Activated naive CD8-positive, alpha-beta T cell (primary cell): Measurements from ENCODE around the gene SEMA6D.

Experiments
- H3K27ac Mint-ChIP-seq: one replicate; pipeline ENCODE4 v1.8.0; 2021; ENCODE audit warnings: mixed read lengths
- H3K27me3 Mint-ChIP-seq: one replicate; pipeline ENCODE4 v1.8.0; 2021; ENCODE audit warnings: mixed read lengths
- H3K36me3 Mint-ChIP-seq: one replicate; pipeline ENCODE4 v1.8.0; 2021; ENCODE audit warnings: mixed read lengths
- H3K4me1 Mint-ChIP-seq: one replicate; pipeline ENCODE4 v1.8.0; 2021; ENCODE audit warnings: low read depth, mixed read lengths
- H3K4me3 Mint-ChIP-seq: one replicate; pipeline ENCODE4 v1.8.0; 2021; ENCODE audit warnings: mild to moderate bottlenecking, mixed read lengths
- H3K9me3 Mint-ChIP-seq: one replicate; pipeline ENCODE4 v1.8.0; 2021; ENCODE audit warnings: low read depth, mixed read lengths

SEMA6D gene

DNA sequence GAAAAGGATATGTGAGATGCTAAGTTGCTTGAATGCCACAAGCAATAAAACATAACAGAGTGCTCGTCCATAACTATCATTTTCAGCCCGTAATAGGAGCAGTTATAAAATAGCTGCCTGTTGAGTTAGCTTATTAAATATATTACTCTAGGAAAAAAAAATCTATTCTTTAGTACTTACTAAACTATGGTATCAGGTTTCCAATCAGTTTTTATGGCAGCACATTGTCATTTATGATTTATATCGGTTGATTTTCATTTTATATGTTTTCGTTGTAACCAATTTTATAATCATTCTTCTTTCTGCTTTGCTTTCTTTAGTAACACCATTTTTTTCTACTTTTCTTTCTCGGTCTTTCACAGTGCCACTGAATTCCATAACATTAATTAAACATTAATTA lies 51.9 kb downstream of the SEMA6D start:
- Mint-ChIP-seq H3K27me3 (peaks cover 4% of the 10 kb centered on the region), H3K4me3 (no peak overlapping the region), H3K36me3 (no peaks in the 10 kb centered on the region)

DNA sequence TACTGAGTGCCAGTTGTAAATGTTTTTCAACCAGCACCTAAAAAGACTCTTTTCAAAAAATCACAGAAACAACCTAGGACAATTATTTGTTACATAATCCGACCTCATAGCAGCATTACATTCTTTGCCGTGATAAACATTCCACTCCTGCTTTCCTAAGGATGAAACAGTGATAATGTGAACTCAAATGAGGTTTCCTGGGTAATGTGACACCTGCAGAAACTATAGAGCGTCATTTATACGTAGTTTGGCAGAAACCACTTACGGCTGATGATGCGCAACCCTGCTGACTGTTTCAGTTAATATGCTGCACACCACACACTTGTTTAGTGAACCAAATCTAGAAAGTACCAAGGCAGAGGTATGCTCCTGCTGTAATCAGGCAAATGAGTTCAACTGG lies 55.8 kb downstream of the SEMA6D start:
- Mint-ChIP-seq H3K9me3 (no peaks in the 10 kb centered on the region), H3K36me3 (no peaks in the 10 kb centered on the region), H3K27me3 (peaks cover 4% of the 10 kb centered on the region), H3K27ac (no peak overlapping the region), H3K4me3 (no peak overlapping the region), H3K4me1 (no peaks in the 10 kb centered on the region)

More for the DNA sequence above, 51.9 kb downstream of the SEMA6D start:
- Mint-ChIP-seq H3K4me1 (no peaks in the 10 kb centered on the region), H3K27ac (no peak overlapping the region), H3K9me3 (no peaks in the 10 kb centered on the region)

DNA sequence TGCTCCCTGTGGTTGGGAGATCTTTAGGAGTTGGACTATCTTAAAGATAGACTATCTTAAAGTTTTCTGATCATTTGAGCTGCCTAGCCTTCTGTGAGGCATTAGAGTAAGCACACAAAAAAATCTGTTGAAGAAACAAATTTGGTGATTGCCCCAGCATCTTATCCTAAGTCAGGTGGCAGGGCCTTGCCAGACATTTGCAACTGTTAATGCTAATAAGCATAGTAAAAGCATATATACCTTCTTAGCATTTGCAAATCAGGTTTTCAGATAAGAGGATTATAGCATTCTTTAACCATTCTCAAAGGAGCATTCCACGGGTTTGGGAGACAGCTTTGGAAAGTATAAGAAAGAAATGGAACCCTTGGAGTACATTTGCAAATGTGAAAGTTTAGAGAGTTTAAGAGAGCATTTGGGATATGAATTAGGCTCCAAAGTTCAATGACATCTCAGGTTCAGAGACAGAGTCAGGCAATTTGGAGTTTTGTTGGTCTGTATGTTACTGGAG lies 61.0 kb downstream of the SEMA6D start:
- no peak overlapping the region for H3K27ac Mint-ChIP-seq
- no peaks in the 10 kb centered on the region for H3K4me1 Mint-ChIP-seq
- H3K4me3 Mint-ChIP-seq, result no peak overlapping the region
- no peaks in the 10 kb centered on the region for H3K36me3 Mint-ChIP-seq
- peaks cover 3% of the 10 kb centered on the region for H3K27me3 Mint-ChIP-seq
- H3K9me3 Mint-ChIP-seq, result no peaks in the 10 kb centered on the region

DNA sequence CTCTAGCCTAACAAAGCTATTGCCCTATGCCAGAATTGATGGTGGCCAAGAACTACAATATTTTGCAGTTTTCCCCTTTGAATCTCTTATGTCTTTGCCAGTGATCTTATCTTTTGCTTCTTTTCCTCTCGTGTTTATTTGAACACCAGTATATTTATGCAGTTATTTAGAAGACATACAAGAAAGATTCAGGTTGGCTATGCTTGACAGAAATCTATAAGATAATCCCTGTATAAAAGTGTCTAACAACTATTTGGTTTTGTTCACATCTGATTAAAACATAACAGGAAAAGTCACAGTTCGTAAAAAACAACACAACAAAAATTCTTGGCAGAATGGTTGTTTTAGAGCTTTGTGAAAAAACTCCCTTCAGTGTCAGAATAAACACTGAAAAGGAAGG lies 63.7 kb downstream of the SEMA6D start:
- Mint-ChIP-seq H3K27me3 (peaks cover 9% of the 10 kb centered on the region), H3K36me3 (no peaks in the 10 kb centered on the region), H3K9me3 (no peaks in the 10 kb centered on the region), H3K27ac (no peak overlapping the region), H3K4me1 (no peaks in the 10 kb centered on the region), H3K4me3 (no peak overlapping the region)

DNA sequence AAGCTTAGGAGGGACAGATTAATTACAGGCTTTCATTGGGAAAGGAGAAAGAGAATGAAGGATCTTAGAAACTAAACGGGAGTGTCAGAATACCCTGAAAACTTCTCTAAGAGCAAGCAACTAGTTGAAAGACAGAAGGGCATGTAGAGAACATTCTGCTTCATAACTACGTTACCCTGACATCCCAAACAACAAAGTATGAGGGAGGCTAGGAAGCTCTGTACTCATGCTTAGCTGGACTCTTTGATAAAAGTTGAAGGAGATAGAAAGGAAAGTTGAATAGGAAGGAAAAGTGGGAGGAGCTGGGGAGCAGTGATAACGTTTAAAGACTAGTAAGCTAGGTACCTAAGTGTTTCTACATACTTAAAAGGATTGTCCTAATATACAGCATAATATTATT lies 64.2 kb downstream of the SEMA6D start:
- H3K4me3 Mint-ChIP-seq, result no peak overlapping the region
- no peaks in the 10 kb centered on the region for H3K9me3 Mint-ChIP-seq
- no peaks in the 10 kb centered on the region for H3K4me1 Mint-ChIP-seq
- no peaks in the 10 kb centered on the region for H3K36me3 Mint-ChIP-seq
- no peak overlapping the region for H3K27ac Mint-ChIP-seq
- H3K27me3 Mint-ChIP-seq, result peaks cover 12% of the 10 kb centered on the region

DNA sequence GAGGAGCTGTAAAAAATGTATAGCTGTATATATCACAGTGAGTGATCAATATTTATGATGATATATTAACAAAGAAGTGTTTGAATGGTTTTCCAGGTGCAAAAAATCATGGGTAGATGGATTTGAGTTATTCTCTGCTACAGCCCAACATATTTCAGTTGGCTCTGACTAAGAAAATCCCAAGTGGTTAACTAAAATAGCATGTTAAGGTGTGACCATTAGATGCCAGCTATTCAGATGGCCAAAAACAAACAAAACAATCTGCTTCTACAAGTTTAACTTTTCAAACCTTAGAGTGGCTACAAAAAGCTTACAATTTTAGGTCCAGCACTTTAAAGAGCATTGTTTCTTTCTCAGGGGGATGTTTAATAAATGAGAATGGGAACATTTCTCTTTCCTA lies 67.5 kb downstream of the SEMA6D start:
- H3K27ac Mint-ChIP-seq, result no peak overlapping the region
- H3K27me3 Mint-ChIP-seq, result peaks cover 9% of the 10 kb centered on the region
- no peak overlapping the region for H3K4me3 Mint-ChIP-seq
- no peaks in the 10 kb centered on the region for H3K4me1 Mint-ChIP-seq
- H3K9me3 Mint-ChIP-seq, result no peaks in the 10 kb centered on the region
- H3K36me3 Mint-ChIP-seq, result no peaks in the 10 kb centered on the region

DNA sequence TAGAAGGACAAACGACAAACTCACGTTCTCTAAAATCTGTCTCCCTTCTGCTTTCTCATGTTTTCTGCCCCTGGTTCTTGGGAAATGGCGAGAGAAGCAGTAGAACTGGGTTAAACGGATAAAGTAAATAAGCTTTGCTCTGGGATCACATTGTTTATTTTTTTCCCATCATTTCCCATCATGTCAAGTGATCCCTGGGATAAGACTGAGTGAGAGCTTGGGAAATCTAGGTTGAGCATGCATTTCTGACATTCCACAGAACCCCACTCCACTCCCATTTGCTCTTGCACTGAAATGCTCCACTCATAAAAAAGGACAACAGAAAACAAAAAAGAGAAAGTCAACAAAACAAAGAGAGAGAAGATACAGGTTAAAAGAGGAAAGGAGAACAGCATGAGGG lies 69.1 kb downstream of the SEMA6D start:
- H3K27ac Mint-ChIP-seq, result no peak overlapping the region
- no peaks in the 10 kb centered on the region for H3K9me3 Mint-ChIP-seq
- no peaks in the 10 kb centered on the region for H3K36me3 Mint-ChIP-seq
- no peak overlapping the region for H3K4me3 Mint-ChIP-seq
- peaks cover 9% of the 10 kb centered on the region for H3K27me3 Mint-ChIP-seq
- no peaks in the 10 kb centered on the region for H3K4me1 Mint-ChIP-seq

DNA sequence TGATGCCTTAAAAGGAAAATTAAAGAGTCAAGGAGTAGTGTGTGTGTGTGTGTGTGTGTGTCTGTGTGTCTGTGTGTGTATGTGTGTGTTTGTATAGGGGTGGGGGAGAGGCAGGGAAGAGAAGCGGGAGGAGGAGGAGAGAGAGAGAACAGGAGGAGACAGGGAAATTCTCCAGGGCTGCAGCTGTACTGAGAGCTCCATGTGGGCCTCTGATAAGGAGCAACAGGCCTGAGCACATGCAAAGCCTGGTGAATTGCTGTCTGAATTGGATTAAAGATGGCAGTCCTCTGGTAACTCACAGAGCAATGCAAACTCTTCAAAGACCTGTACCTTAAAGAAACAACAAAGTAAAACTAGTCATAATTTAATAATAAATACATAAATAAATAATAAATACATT lies 70.6 kb downstream of the SEMA6D start:
- Mint-ChIP-seq H3K27ac (no peak overlapping the region), H3K4me1 (no peaks in the 10 kb centered on the region), H3K27me3 (peaks cover 9% of the 10 kb centered on the region), H3K4me3 (no peak overlapping the region), H3K9me3 (no peaks in the 10 kb centered on the region), H3K36me3 (no peaks in the 10 kb centered on the region)

DNA sequence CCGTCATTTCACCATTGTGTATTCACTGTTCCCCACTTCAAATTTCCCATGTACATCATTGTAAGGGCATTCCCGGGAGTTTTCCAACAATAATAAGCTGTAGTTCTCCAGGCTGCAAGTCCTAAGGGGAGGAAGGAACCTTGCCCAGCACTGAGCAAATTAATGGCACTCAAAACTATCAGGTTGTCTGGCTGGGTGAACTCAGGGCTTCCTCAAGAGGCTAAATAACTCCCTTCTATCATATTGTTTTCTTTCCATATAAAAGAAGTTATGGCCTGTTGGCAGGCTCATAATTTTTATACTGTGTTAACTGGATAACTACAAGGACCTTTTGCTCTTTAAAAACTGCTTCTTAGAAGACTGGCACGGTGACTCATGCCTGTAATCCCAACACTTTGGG lies 71.4 kb downstream of the SEMA6D start:
- H3K36me3 Mint-ChIP-seq, result no peaks in the 10 kb centered on the region
- no peak overlapping the region for H3K27ac Mint-ChIP-seq
- peaks cover 9% of the 10 kb centered on the region for H3K27me3 Mint-ChIP-seq
- H3K9me3 Mint-ChIP-seq, result no peaks in the 10 kb centered on the region
- H3K4me1 Mint-ChIP-seq, result no peaks in the 10 kb centered on the region
- no peak overlapping the region for H3K4me3 Mint-ChIP-seq

DNA sequence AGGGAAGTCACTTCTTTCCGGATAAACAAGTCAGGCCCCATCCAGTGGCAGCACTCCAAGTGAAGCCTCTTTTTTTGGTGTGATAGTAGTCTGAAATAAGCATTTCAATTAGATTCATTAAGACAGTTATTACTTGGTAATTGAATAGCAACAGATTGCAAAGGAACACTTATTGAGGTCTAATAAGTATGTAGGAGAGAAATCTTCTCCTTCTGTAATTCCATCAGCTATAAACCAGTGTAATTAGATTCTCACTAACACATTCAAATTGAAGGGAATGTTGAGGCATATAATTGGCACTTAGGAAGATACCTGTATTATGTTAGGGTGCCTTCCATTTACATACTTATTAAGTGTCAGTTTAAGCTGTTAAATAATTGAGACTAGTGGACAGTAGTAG lies 73.9 kb downstream of the SEMA6D start:
- Mint-ChIP-seq H3K36me3 (no peaks in the 10 kb centered on the region), H3K4me1 (no peaks in the 10 kb centered on the region), H3K27ac (no peak overlapping the region), H3K27me3 (peaks cover 4% of the 10 kb centered on the region), H3K4me3 (no peak overlapping the region), H3K9me3 (no peaks in the 10 kb centered on the region)

DNA sequence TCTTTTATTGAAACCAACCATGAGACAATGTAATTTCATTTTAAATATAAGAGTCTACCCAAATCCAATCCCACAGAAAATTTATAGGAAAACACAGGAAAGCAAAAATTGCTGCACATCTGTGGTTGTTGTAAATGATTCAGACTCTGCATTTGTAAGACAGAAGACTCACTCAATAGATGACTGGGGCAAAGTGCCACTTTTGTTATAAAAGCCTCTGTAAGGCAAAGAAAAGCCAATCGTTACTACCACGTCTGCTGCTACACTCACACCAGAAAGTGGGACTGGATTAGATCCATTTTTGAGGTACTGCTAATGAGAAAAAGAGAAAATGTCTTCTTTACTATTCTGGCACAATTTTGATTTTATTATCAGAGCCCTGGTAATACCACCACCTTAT lies 74.9 kb downstream of the SEMA6D start:
- H3K36me3 Mint-ChIP-seq, result no peaks in the 10 kb centered on the region
- no peaks in the 10 kb centered on the region for H3K4me1 Mint-ChIP-seq
- H3K27me3 Mint-ChIP-seq, result peaks cover 2% of the 10 kb centered on the region
- H3K27ac Mint-ChIP-seq, result no peak overlapping the region
- no peaks in the 10 kb centered on the region for H3K9me3 Mint-ChIP-seq
- no peak overlapping the region for H3K4me3 Mint-ChIP-seq

DNA sequence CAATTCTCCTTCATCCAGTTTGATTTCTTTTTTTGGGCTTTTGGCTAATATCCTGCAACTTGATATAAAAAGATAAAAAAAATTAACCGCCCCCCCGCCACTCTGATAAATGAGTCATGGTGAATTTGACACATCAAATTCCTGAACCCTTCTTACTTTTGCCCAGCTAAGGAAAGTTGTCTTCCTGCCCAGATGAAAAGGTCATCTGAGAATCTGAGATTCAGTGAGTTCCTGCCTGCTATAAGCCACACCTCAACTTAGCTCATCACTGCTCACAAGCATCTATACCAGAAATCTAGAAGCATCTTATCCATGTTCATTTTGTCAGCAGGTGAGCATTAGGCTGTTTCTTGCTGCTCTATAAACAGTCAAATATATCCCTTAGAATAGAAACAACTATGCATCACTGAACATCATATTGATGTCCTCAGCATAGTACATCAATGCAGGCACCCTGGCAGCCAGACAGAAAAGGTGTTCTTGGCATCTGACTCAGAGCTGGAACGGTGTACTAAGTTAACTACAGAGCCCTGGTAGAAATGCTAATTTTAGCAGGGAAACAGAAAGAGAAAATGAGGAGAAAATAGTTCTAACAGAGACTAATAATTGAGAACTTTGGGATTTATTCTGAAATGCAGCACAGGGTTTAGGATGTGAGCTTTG lies 77.1 kb downstream of the SEMA6D start:
- Mint-ChIP-seq H3K9me3 (no peaks in the 10 kb centered on the region), H3K4me1 (no peaks in the 10 kb centered on the region), H3K27me3 (peaks cover 2% of the 10 kb centered on the region), H3K36me3 (no peaks in the 10 kb centered on the region), H3K4me3 (no peak overlapping the region), H3K27ac (no peak overlapping the region)

DNA sequence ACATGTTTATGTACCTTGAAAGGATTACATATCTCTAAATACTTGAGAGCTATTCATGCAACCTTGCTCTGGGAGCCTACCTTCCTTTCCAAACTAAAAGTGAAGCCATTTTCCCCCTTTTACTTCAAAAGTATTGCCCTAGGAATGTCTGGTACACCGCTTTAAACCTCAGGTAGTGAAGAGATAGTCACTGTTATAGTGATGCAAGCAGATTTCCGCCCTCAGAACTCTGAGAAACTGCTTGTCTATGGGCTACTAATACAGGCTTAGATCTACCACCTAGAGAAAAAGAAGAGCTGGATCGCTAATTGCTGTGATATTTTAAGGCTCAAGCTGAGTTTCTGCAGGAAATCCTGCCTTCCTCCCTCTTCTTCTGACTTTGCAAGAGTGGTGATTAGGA lies 78.6 kb downstream of the SEMA6D start:
- no peak overlapping the region for H3K4me3 Mint-ChIP-seq
- peaks cover 2% of the 10 kb centered on the region for H3K27me3 Mint-ChIP-seq
- no peaks in the 10 kb centered on the region for H3K9me3 Mint-ChIP-seq
- H3K36me3 Mint-ChIP-seq, result no peaks in the 10 kb centered on the region
- no peaks in the 10 kb centered on the region for H3K4me1 Mint-ChIP-seq
- H3K27ac Mint-ChIP-seq, result no peak overlapping the region

DNA sequence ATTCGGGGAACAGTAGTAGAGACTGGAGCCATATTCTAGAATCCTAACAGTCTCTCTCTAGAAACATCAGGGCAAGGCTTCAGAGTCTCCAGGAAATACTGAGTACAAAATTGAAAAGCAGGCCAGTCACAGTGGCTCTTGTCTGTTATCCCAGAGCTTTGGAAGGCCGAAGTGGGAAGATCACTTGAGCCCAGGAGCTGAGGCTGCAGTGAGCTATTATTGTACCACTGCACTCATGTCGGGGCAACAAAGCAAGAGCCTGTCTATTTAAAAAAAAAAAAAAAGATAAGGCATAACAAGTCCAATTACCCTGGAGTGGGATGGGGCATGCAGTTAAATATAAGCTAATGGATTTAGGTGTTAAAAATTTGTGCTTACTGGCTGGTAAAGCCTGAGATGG lies 79.0 kb downstream of the SEMA6D start:
- Mint-ChIP-seq H3K27me3 (peaks cover 2% of the 10 kb centered on the region), H3K27ac (no peak overlapping the region), H3K9me3 (no peaks in the 10 kb centered on the region), H3K36me3 (no peaks in the 10 kb centered on the region), H3K4me1 (no peaks in the 10 kb centered on the region), H3K4me3 (no peak overlapping the region)

DNA sequence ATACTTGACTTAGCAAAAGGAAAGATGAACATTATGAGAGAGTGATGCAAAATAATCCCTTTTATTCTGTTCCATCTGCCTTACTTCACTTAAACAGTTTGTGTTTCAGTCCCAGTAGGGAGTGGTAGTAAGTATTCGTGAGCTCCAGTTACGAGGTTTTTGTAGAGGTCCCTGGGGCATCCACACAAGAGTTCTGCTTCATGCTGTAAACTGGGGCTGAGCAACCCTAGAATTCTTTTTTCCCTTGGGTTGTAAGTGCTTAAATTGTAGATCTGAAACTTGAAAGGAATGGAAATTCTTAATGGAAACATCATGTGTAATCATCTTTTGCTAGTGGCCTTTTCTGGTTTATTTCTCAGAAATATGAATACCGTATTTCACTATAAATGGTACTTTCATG lies 79.5 kb downstream of the SEMA6D start:
- no peak overlapping the region for H3K27ac Mint-ChIP-seq
- peaks cover 2% of the 10 kb centered on the region for H3K27me3 Mint-ChIP-seq

DNA sequence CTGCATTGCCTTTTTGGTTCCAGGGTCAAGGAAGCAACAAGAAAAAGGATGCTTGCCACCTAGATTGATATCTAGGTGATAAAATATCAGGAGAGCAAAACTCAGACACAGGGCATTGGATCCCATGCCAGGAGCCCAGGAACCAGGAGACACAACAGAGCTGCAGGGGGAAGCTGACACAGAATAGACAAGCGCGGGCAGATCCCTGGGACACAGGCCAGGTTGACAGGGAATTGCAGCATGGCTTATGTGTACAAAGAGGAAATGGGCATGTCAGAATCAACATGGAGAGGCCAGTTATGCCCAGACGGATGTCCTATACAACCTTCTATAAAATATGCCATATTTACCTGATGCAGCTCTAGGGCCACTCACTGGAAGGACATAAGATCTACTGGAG lies 84.2 kb downstream of the SEMA6D start:
- no peaks in the 10 kb centered on the region for H3K27me3 Mint-ChIP-seq
- H3K4me1 Mint-ChIP-seq, result no peaks in the 10 kb centered on the region
- H3K4me3 Mint-ChIP-seq, result no peak overlapping the region
- H3K27ac Mint-ChIP-seq, result no peak overlapping the region
- H3K36me3 Mint-ChIP-seq, result no peaks in the 10 kb centered on the region
- no peaks in the 10 kb centered on the region for H3K9me3 Mint-ChIP-seq

More for the DNA sequence above, 79.5 kb downstream of the SEMA6D start:
- no peak overlapping the region for H3K4me3 Mint-ChIP-seq
- no peaks in the 10 kb centered on the region for H3K4me1 Mint-ChIP-seq
- H3K9me3 Mint-ChIP-seq, result no peaks in the 10 kb centered on the region
- H3K36me3 Mint-ChIP-seq, result no peaks in the 10 kb centered on the region
